HEK293 (cell line): ENCODE measurements around the gene WDCP.

Experiments
- CTCF ChIA-PET: fragments of 350-600 bp; formaldehyde crosslinking; extraction: SDS; loops from one replicate; lab custom pipeline; 2021; ENCODE audit warnings: antibody characterized with exemption; lab: Yijun Ruan, JAX
- POLR2A ChIA-PET: fragments of 300-600 bp; formaldehyde crosslinking; extraction: SDS; loops from one replicate; lab custom pipeline; 2020; ENCODE audit warnings: antibody characterized with exemption, inconsistent platforms; lab: Yijun Ruan, JAX
- H3K27ac ChIP-seq: fragments of 200-500 bp; sonication (Bioruptor generic); 2 replicates; pipeline ENCODE4 v1.5.1; 2014; ENCODE audit warnings: low read depth, low read length, control low read depth, inconsistent platforms; ENCODE audit errors: extremely low read depth
- H3K36me3 ChIP-seq, 2 experiments: fragments of 200-500 bp in 1 of 2; sonication (Bioruptor generic) in 1 of 2; 1 replicate in 1 of 2; 2 replicates in 1 of 2; pipeline ENCODE4 v1.5.1; 2014 to 2017; ENCODE audit warnings: inconsistent platforms in 2 of 2, low read length in 2 of 2; ENCODE audit not compliant: control insufficient read depth in 2 of 2, insufficient read depth in 1 of 2
- H3K4me1 ChIP-seq: fragments of 200-500 bp; sonication (Bioruptor generic); 2 replicates; pipeline ENCODE4 v1.5.1; 2014; ENCODE audit warnings: mild to moderate bottlenecking, low read length, inconsistent platforms; ENCODE audit not compliant: control insufficient read depth, insufficient read depth
- H3K4me3 ChIP-seq: 2 replicates; pipeline ENCODE4 v1.5.1; 2011; ENCODE audit warnings: low read depth, mild to moderate bottlenecking, control low read depth, low read length, moderate library complexity
- H3K9me3 ChIP-seq: fragments of 200-500 bp; sonication (Bioruptor generic); 2 replicates; pipeline ENCODE4 v1.5.1; 2014; ENCODE audit warnings: low read depth, low read length, inconsistent platforms; ENCODE audit not compliant: control insufficient read depth, insufficient read depth
- GLI2 ChIP-seq: fragments of 450-650 bp; formaldehyde crosslinking; IDR thresholded peaks from 2 replicates; pipeline ENCODE4; 2017; ENCODE audit warnings: missing biosample characterization, missing genetic modification characterization, low read depth, borderline replicate concordance
- HOXA7 ChIP-seq: sonication (generic); formaldehyde crosslinking; IDR thresholded peaks from 2 replicates; pipeline ENCODE4 v1.8.1; 2022; ENCODE audit warnings: missing genetic modification reagents, borderline replicate concordance
- KLF10 ChIP-seq: fragments of 450-650 bp; IDR thresholded peaks from 2 replicates; pipeline ENCODE4 v1.5.1; 2018; ENCODE audit warnings: missing biosample characterization, mild to moderate bottlenecking, missing genetic modification characterization
- MEIS1 ChIP-seq: sonication (generic); formaldehyde crosslinking; IDR thresholded peaks from 2 replicates; pipeline ENCODE4 v1.8.1; 2022; ENCODE audit warnings: missing genetic modification reagents, mild to moderate bottlenecking, borderline replicate concordance
- REPIN1 ChIP-seq: fragments of 450-650 bp; formaldehyde crosslinking; IDR thresholded peaks from 2 replicates; pipeline ENCODE4 v1.5.1; 2017; ENCODE audit warnings: missing biosample characterization, missing genetic modification characterization, low read depth
- SCRT2 ChIP-seq: fragments of 450-650 bp; formaldehyde crosslinking; IDR thresholded peaks from 2 replicates; pipeline ENCODE4 v1.5.1; 2016; ENCODE audit warnings: missing biosample characterization, missing genetic modification characterization
- SP7 ChIP-seq: fragments of 450-650 bp; formaldehyde crosslinking; IDR thresholded peaks from 2 replicates; pipeline ENCODE4 v1.5.1; 2016; ENCODE audit warnings: missing biosample characterization, missing genetic modification characterization
- WT1 ChIP-seq: fragments of 450-650 bp; formaldehyde crosslinking; IDR thresholded peaks from 2 replicates; pipeline ENCODE4 v1.5.1; 2016; ENCODE audit warnings: missing biosample characterization, missing genetic modification characterization
- ZBTB20 ChIP-seq: fragments of 450-650 bp; formaldehyde crosslinking; IDR thresholded peaks from 2 replicates; pipeline ENCODE4 v1.5.1; 2016; ENCODE audit warnings: missing biosample characterization, missing genetic modification characterization
- ZFHX2 ChIP-seq: fragments of 450-650 bp; formaldehyde crosslinking; conservative IDR thresholded peaks from 2 replicates; pipeline ENCODE4 v1.5.1; 2016; ENCODE audit warnings: missing biosample characterization, missing genetic modification characterization
- ZFP3 ChIP-seq: fragments of 450-650 bp; formaldehyde crosslinking; IDR thresholded peaks from 2 replicates; pipeline ENCODE4 v1.5.1; 2016; ENCODE audit warnings: low read depth, missing biosample characterization, missing genetic modification characterization
- ZNF169 ChIP-seq: fragments of 450-650 bp; formaldehyde crosslinking; IDR thresholded peaks from 2 replicates; pipeline ENCODE4 v1.5.1; 2016; ENCODE audit warnings: missing biosample characterization, missing genetic modification characterization
- ZNF350 ChIP-seq: fragments of 450-650 bp; formaldehyde crosslinking; IDR thresholded peaks from 2 replicates; pipeline ENCODE4 v1.5.0; 2017; ENCODE audit warnings: missing biosample characterization, mild to moderate bottlenecking, missing genetic modification characterization
- ZNF513 ChIP-seq: fragments of 450-650 bp; IDR thresholded peaks from 2 replicates; pipeline ENCODE4 v1.5.1; 2018; ENCODE audit warnings: missing biosample characterization, missing genetic modification characterization
- ZNF521 ChIP-seq: fragments of 450-650 bp; formaldehyde crosslinking; IDR thresholded peaks from 2 replicates; pipeline ENCODE4 v1.5.1; 2017; ENCODE audit warnings: missing biosample characterization, mild to moderate bottlenecking, missing genetic modification characterization
- ZNF549 ChIP-seq: fragments of 450-650 bp; IDR thresholded peaks from 2 replicates; pipeline ENCODE4 v1.5.1; 2018; ENCODE audit warnings: missing biosample characterization, missing genetic modification characterization, mild to moderate bottlenecking, inconsistent platforms, moderate library complexity
- ZNF747 ChIP-seq: fragments of 450-650 bp; formaldehyde crosslinking; IDR thresholded peaks from 2 replicates; pipeline ENCODE4 v1.5.1; 2016; ENCODE audit warnings: missing biosample characterization, missing genetic modification characterization
- TF ChIP-seq, protein P1 (sequence below): fragments of 450-650 bp; formaldehyde crosslinking; IDR thresholded peaks from 2 replicates; pipeline ENCODE4 v1.5.1; 2016; ENCODE audit warnings: missing biosample characterization, missing genetic modification characterization
- TF ChIP-seq, protein P2 (sequence below): fragments of 450-650 bp; formaldehyde crosslinking; IDR thresholded peaks from 2 replicates; pipeline ENCODE4 v1.5.1; 2017; ENCODE audit warnings: missing biosample characterization, missing genetic modification characterization

WDCP gene

DNA sequence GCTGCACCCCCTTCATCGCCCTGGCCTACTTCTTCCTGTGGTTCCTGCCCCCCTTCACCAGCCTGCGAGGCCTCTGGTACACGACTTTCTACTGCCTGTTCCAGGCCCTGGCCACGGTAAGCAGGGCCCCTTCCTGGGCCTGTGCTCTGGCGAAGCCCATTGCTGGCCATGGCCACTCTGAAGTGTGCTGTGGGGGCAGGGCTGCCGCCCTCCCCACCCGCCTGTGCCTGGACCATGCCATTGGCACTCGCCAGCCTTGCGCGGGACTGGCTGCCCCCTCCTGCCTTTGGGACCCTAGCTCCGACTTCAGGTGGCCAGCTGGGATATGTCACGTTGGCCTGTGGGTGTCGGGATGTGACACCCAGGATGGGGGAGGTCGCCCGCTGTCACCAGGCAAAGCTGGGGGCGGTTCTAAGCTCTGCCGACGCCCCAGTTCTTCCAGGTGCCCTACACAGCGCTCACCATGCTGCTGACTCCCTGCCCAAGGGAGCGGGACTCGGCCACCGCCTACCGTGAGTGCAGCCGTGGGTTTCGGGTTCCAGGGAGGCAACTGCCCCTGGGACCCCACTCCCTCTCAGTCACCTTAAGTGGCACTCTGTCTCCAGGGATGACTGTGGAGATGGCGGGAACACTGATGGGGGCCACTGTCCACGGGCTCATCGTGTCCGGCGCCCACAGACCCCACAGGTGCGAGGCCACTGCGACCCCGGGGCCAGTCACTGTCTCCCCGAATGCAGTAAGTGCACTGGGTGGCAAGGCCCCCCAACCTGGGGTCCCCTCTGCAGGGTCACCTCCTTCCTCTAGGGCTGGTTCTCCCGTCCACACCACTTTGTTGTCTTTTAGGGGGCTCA lies 30.1 kb downstream of the WDCP start:
- no peaks in the 10 kb centered on the region for H3K4me1 ChIP-seq
- no peak overlapping the region for H3K27ac ChIP-seq
- no peak overlapping the region for H3K4me3 ChIP-seq
- H3K9me3 ChIP-seq: no peaks in the 10 kb centered on the region
- ChIA-PET CTCF (no interaction called here), POLR2A (no interaction called here)
- no peaks in the 10 kb centered on the region for H3K36me3 ChIP-seq
- TF ChIP-seq REPIN1 (tag by site-specific recombination): no peak
- TF ChIP-seq, protein P1, sequence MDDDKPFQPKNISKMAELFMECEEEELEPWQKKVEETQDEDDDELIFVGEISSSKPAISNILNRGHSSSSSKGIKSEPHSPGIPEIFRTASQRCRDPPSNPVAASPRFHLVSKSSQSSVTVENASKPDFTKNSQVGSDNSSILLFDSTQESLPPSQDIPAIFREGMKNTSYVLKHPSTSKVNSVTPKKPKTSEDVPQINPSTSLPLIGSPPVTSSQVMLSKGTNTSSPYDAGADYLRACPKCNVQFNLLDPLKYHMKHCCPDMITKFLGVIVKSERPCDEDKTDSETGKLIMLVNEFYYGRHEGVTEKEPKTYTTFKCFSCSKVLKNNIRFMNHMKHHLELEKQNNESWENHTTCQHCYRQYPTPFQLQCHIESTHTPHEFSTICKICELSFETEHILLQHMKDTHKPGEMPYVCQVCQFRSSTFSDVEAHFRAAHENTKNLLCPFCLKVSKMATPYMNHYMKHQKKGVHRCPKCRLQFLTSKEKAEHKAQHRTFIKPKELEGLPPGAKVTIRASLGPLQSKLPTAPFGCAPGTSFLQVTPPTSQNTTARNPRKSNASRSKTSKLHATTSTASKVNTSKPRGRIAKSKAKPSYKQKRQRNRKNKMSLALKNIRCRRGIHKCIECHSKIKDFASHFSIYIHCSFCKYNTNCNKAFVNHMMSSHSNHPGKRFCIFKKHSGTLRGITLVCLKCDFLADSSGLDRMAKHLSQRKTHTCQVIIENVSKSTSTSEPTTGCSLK (tag by site-specific recombination): no peak
- TF ChIP-seq SP7 (tag by site-specific recombination): no peak
- no peak for TF ChIP-seq ZNF350 (tag by site-specific recombination)
- TF ChIP-seq ZNF549 (tag by site-specific recombination): no peak
- TF ChIP-seq ZNF747 (tag by site-specific recombination): no peak
- no peak for TF ChIP-seq GLI2 (tag by site-specific recombination)
- no peak for TF ChIP-seq ZFHX2 (tag by site-specific recombination)
- no peak for TF ChIP-seq SCRT2 (tag by site-specific recombination)
- no peak for TF ChIP-seq ZNF513
- no peak for TF ChIP-seq KLF10 (tag by site-specific recombination)

GRCh38 chr2:24016376-24016761 lies 30.8 kb downstream of the WDCP start:
- Histone ChIP-seq H3K9me3 (no peaks in the 10 kb centered on the region), H3K4me1 (no peaks in the 10 kb centered on the region), H3K4me3 (no peak overlapping the region), H3K36me3 (no peaks in the 10 kb centered on the region), H3K27ac (no peak overlapping the region)
- TF ChIP-seq ZNF169 (no peak), ZNF513 (no peak), ZBTB20 (tag by site-specific recombination) (no peak), ZNF521 (tag by site-specific recombination) (no peak), MEIS1 (CRISPR knock-in tag) (no peak), ZFP3 (tag by site-specific recombination) (no peak), HOXA7 (CRISPR knock-in tag) (no peak), WT1 (no peak)
- TF ChIP-seq, protein P2, sequence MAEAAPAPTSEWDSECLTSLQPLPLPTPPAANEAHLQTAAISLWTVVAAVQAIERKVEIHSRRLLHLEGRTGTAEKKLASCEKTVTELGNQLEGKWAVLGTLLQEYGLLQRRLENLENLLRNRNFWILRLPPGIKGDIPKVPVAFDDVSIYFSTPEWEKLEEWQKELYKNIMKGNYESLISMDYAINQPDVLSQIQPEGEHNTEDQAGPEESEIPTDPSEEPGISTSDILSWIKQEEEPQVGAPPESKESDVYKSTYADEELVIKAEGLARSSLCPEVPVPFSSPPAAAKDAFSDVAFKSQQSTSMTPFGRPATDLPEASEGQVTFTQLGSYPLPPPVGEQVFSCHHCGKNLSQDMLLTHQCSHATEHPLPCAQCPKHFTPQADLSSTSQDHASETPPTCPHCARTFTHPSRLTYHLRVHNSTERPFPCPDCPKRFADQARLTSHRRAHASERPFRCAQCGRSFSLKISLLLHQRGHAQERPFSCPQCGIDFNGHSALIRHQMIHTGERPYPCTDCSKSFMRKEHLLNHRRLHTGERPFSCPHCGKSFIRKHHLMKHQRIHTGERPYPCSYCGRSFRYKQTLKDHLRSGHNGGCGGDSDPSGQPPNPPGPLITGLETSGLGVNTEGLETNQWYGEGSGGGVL: no peak
- ChIA-PET CTCF (interaction anchor here (0.7 kb wide), 1 partner anchor 21 kb away, joined by 3 read pairs; no protein-coding TSS in a partner anchor), POLR2A (interaction anchor here (0.9 kb wide), 1 partner anchor 60 kb away, joined by 3 read pairs; the partner anchor contains the start of gene SF3B6)
